Transverse colon (tissue), 4 donors: ENCODE results near the gene FLT4. TPM values are rescaled to one million over a fixed set of nuclear protein-coding genes. Genes with fewer than 3 reads are reported as not detected.

ENCODE experiments used
- DNase-seq: peaks from one replicate; pipeline ENCODE4 v3.0.0-alpha.2; 2019
- H3K27ac ChIP-seq, 4 donors: fragments of 200-600 bp; sonication (generic); 2 replicates each; pipeline ENCODE4 v1.5.1; 2016 to 2018; ENCODE audit warnings: inconsistent platforms in 4 of 4
- H3K27me3 ChIP-seq: fragments of 200-600 bp; sonication (generic); 2 replicates; pipeline ENCODE4 v1.5.1; 2017; ENCODE audit warnings: inconsistent platforms
- H3K36me3 ChIP-seq, 4 donors: fragments of 200-600 bp; sonication (generic); 2 replicates each; pipeline ENCODE4 v1.5.1; 2017 to 2019; ENCODE audit warnings: inconsistent platforms in 4 of 4
- H3K4me1 ChIP-seq, 4 donors: fragments of 200-600 bp; sonication (generic); 2 replicates each; pipeline ENCODE4 v1.5.1; 2017 to 2020; ENCODE audit warnings: inconsistent platforms in 4 of 4
- H3K4me3 ChIP-seq, 4 donors: fragments of 200-600 bp; sonication (generic); 1 replicate in 1 of 4; 2 replicates in 3 of 4; pipeline versions ENCODE4 v1.5.1 to v1.6.1; 2017 to 2019; ENCODE audit warnings: inconsistent platforms in 4 of 4
- H3K9me3 ChIP-seq, 2 donors: fragments of 200-600 bp; sonication (generic); 2 replicates each; pipeline ENCODE4 v1.5.1; 2017 to 2019; ENCODE audit warnings: inconsistent platforms in 2 of 2
- CTCF ChIP-seq, 5 experiments: fragments of 200-600 bp in 3 of 5; fragments of 450-650 bp in 2 of 5; sonication (generic) in 3 of 5; IDR thresholded peaks; 1 replicate in 2 of 5; 2 replicates in 3 of 5; pipeline ENCODE4 v1.5.1; 2016 to 2017; ENCODE audit warnings: antibody characterized with exemption in 5 of 5, inconsistent platforms in 3 of 5, mild to moderate bottlenecking in 2 of 5, moderate library complexity in 1 of 5
- EP300 ChIP-seq: sonication (generic); formaldehyde crosslinking; IDR thresholded peaks from one replicate; pipeline ENCODE4 v1.6.1; 2017; ENCODE audit warnings: antibody characterized with exemption, low read depth
- POLR2A ChIP-seq: fragments of 450-650 bp; IDR thresholded peaks from one replicate; pipeline ENCODE4 v1.6.1; 2016; ENCODE audit warnings: antibody characterized with exemption, mild to moderate bottlenecking, moderate library complexity
- POLR2AphosphoS5 ChIP-seq, 3 donors: sonication (generic); formaldehyde crosslinking; IDR thresholded peaks; one replicate each; pipeline ENCODE4 v1.6.1; 2016; ENCODE audit warnings: antibody characterized with exemption in 3 of 3
- whole genome bisulfite sequencing, 2 donors: methylation state at CpG; one replicate each; pipeline ENCODE4 v1.1.5; 2018; ENCODE audit warnings: low coverage in 1 of 2; 5-methylcytosine and 5-hydroxymethylcytosine counted together
- in situ Hi-C, 4 donors: fragments of 200-750 bp; cut with MboI; loops; one replicate each; pipeline versions ENCODE4 v1.15.0 to v1.15.1; 2017; ENCODE audit warnings: low sequenced_read_pairs in 3 of 4, low pct_ligation_motif_present in 1 of 4, low pct_unique_long_range_greater_than_20kb in 1 of 4
- intact Hi-C: fragments of 100-400 bp; cut with DNase I; formaldehyde crosslinking; loops from one replicate; pipeline ENCODE4 v1.15.1; 2023; ENCODE audit warnings: low total_unique reads
- total RNA-seq, 4 donors: library from RNA; depleted of rRNA; stranded (reverse); fragments of >200 nt; gene quantifications; one replicate each; pipeline ENCODE4 v1.1.0, GENCODE V29; 2016

FLT4 gene
- total RNA-seq, 4 donors from 2014 or later: 1.8 to 16.1 (median 4.0) TPM

- Histone ChIP-seq H3K27ac (no peak overlapping the region), H3K4me3 (no peak overlapping the region), H3K9me3 (no peaks in the 10 kb centered on the region), H3K36me3 (no peaks in the 10 kb centered on the region), H3K4me1 (no peaks in the 10 kb centered on the region), H3K27me3 (no peaks in the 10 kb centered on the region)
- no peak for TF ChIP-seq CTCF (IDR thresholded peaks at IDR 0.05)
- no peak for TF ChIP-seq POLR2A
- no peak for TF ChIP-seq EP300
- TF ChIP-seq POLR2AphosphoS5 (IDR thresholded peaks at IDR 0.05): no peak
- in situ Hi-C loops: no loop called here
- 69 to 79% methylated on average over 8 to 34 of the region's 36 CpGs for WGBS, 2 donors
- intact Hi-C loops: no loop called here
- DNase-seq: no peak
These were observed 47.6 kb downstream of the FLT4 start for GRCh38 chr5:180601591-180602480.

- in situ Hi-C loops (no loop called here), intact Hi-C loops (no loop called here)
- no peak for DNase-seq
- 90% methylated on average over 12 of the region's 12 CpGs; no CpG with 5 or more reads in 1 of the 2 donors for WGBS, 2 donors
- TF ChIP-seq EP300: no peak
- TF ChIP-seq POLR2A: no peak
- no peak for TF ChIP-seq CTCF (IDR thresholded peaks at IDR 0.05)
- TF ChIP-seq POLR2AphosphoS5 (IDR thresholded peaks at IDR 0.05): no peak
- Histone ChIP-seq H3K36me3 (no peaks in the 10 kb centered on the region), H3K9me3 (no peaks in the 10 kb centered on the region), H3K4me3 (no peak overlapping the region), H3K27me3 (no peaks in the 10 kb centered on the region), H3K27ac (no peak overlapping the region), H3K4me1 (no peaks in the 10 kb centered on the region)
These were observed 48.8 kb downstream of the FLT4 start for GRCh38 chr5:180600554-180601041.

- in situ Hi-C loops: no loop called here
- Histone ChIP-seq H3K36me3 (no peaks in the 10 kb centered on the region), H3K9me3 (no peaks in the 10 kb centered on the region), H3K4me1 (no peaks in the 10 kb centered on the region), H3K4me3 (no peak overlapping the region), H3K27ac (no peak overlapping the region), H3K27me3 (no peaks in the 10 kb centered on the region)
- no peak for DNase-seq
- intact Hi-C loops: no loop called here
- 79 to 100% methylated on average over 1 to 16 of the region's 16 CpGs for WGBS, 2 donors
- TF ChIP-seq POLR2AphosphoS5 (IDR thresholded peaks at IDR 0.05) (no peak), CTCF (IDR thresholded peaks at IDR 0.05) (no peak), POLR2A (no peak), EP300 (no peak)
These were observed 49.3 kb downstream of the FLT4 start for GRCh38 chr5:180599981-180600553.

GRCh38 chr5:180599590-180599914 is 49.8 kb downstream of the FLT4 start:
- in situ Hi-C loops: no loop called here
- intact Hi-C loops: no loop called here
- H3K9me3 ChIP-seq: no peaks in the 10 kb centered on the region
- TF ChIP-seq CTCF (IDR thresholded peaks at IDR 0.05) (no peak), POLR2AphosphoS5 (IDR thresholded peaks at IDR 0.05) (no peak), POLR2A (no peak), EP300 (no peak)
- DNase-seq: no peak
- WGBS, 2 donors: 83 to 86% methylated on average over 2 to 6 of the region's 6 CpGs
- no peaks in the 10 kb centered on the region for H3K36me3 ChIP-seq
- H3K27ac ChIP-seq: no peak overlapping the region
- H3K4me1 ChIP-seq: no peaks in the 10 kb centered on the region
- no peak overlapping the region for H3K4me3 ChIP-seq
- no peaks in the 10 kb centered on the region for H3K27me3 ChIP-seq
